ENCODE results near the gene KIF26B.
"Not testable (repeated sequence)": the region's sequence is repeated elsewhere in the genome, so short reads cannot be mapped to it uniquely, and the experiment has no call there.

The KIF26B gene

DNA sequence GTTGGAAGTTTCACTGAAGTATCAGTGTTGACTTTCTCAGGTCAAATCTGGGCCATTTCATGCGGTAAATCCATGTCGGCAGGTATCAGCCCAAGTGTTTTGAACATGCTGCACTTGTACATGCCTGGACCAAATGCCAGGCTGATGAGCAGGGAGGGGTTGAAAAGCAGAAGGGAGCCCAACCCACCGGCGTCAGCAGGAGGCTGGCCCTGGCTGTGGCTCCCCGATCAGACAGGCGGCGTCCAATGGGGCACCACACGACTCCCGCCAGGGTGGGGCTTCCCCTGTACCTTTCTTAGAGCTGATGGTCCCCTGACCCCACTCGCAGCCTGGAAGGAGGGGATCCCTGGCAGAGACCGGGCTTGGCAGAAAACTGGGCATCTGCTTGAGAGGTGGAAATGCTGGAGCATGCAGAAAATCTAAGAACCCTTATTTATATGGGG is 540.0 kb downstream of the KIF26B start:
- no peak for DNase-seq (ENCODE audit: low read depth in 2 of 2)

DNA sequence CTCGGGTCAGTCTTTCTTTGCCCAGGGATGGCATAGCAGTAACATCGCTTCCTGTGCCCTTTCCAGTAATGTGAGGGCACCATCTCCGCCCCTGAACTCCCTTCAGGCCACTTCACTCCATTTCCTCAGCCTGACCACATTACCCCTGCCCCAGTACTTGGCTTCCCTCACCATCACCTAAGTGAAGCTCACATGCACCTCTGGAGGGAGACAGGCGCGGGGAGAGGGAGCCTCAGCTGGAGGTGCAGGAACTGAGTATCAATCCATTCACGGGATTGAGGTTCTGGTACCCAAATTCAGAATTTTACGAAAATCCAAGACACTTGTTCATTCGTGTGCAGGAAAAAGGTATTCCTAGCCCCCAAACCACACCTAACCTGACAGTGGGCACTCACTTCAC is 540.4 kb downstream of the KIF26B start:
- DNase-seq (ENCODE audit: low read depth in 2 of 2), result no peak

DNA sequence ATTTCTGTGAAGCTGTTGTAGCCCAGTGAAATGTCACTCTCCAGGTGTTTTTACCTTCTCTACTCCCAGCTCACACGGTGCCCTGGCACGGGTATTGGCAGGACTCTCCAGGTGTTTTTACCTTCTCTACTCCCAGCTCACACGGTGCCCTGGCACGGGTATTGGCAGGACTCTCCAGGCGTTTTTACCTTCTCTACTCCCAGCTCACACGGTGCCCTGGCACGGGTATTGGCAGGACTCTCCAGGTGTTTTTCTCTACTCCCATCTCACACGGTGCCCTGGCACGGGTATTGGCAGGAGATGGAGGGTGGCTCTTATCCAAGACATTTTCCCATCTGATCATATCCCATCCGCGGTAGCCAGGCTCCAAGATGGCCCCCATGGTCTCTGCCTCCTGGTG is 540.9 kb downstream of the KIF26B start:
- DNase-seq (ENCODE audit: low read depth in 2 of 2), result not testable (repeated sequence)

DNA sequence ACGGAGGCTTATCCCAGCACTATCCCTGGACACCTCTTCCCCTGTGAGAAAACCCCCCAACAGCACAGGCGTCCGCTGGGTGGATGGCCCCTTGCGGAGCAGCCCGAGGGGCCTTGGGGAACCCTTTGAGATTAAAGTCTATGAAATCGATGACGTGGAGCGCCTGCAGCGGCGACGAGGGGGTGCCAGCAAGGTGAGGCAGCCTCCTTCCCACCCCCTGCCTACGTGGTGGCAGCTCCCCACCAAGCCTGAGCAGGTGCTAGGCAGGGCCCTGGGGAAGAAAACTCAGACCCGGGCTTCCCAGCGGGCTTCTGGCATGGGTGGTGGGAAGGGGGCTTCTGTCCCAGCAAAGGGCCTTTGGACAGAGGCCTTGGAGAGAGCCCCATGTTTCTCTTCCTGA is 543.3 kb downstream of the KIF26B start:
- DNase-seq (ENCODE audit: low read depth in 2 of 2), result no peak

DNA sequence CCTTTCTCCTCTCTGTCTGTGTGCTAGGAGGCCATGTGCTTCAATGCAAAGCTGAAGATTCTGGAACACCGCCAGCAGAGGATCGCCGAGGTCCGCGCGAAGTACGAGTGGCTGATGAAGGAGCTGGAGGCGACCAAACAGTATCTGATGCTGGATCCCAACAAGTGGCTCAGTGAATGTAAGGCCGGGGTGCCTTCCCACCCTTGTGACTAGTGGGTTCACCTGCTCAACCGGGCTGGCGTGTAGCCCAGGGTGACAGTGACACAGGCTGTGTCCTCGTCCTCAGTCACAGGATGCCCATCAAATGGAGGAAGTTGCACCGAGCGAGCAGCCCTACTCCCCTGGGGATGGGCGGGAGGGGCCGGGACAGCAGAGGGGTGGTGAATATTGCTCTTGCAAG is 544.1 kb downstream of the KIF26B start:
- no peak for DNase-seq (ENCODE audit: low read depth in 2 of 2)

DNA sequence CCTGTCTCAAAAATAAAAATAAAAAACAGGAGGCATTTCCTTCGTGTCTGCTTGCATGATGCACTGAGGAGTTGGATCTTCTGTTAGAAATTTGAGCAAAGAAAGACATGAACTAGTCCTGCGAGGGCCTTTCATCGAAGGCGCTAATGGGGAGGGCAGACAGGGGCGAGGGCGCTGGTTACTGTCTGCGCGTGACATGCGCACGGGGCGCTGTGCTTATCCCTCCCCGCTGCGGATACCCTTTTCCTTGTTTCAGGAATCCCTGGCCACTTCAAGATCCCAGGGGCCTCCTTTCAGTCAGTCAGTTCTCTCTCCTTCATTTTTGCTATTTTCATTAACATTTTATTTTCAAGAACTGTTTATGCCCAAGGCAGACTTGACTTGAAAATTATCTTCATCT is 545.8 kb downstream of the KIF26B start:
- DNase-seq (ENCODE audit: low read depth in 2 of 2), result no peak

DNA sequence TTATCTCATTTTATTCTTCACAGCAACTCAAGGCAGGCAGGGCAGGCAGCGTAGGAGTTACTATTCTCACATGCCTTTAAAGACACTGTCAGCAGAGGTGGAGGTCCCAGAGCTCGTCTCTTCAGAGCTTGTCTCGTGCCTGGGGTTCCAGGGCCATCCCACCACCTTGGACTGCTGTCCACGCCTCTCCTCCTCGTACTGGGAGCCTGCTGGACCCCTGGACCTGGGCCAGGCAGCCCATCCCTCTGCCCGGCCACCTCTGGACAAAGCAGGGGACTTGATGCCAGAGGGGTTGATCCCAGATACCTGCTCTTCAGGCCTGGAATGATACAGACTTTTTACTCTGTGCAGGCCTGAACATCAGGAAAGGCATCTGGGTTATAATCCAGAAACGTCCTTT is 546.8 kb downstream of the KIF26B start:
- no peak for DNase-seq (ENCODE audit: low read depth in 2 of 2)

DNA sequence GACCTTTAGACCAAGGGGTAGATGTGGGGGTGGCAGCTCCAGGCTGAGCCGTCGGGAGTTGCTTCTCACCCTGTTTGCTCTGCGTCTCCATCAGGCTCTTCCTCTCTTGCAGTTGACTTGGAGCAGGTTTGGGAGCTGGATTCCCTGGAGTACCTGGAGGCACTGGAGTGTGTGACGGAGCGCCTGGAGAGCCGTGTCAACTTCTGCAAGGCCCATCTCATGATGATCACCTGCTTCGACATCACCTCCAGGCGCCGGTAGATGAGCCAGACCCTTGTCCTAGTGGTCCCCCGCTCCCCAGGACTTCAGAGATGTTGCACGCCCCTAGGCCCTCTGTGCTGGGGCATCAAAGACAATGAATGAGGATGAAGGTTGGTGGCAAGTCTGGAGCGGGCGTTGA is 547.6 kb downstream of the KIF26B start:
- DNase-seq (ENCODE audit: low read depth in 2 of 2), result no peak

DNA sequence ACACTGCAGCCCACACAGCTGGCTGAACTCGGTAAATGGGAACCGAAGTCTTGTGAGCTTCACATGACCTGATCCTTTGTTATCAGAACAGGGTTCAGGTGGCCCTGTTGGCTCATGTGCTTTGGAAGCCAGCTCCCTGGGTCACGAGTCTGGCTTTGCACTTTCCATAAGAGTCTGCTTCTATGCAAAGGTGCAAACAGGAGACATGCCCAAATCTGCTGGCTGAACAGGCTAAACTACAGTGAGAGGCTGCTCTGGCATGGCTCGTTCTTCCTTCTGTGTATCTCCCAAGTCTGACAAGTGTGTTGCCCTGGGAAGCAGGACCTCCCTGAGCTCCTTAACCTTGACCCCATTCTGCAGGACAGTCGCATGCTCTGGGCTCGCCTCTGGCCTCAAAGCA is 549.6 kb downstream of the KIF26B start:
- DNase-seq (ENCODE audit: low read depth in 2 of 2), result no peak

DNA sequence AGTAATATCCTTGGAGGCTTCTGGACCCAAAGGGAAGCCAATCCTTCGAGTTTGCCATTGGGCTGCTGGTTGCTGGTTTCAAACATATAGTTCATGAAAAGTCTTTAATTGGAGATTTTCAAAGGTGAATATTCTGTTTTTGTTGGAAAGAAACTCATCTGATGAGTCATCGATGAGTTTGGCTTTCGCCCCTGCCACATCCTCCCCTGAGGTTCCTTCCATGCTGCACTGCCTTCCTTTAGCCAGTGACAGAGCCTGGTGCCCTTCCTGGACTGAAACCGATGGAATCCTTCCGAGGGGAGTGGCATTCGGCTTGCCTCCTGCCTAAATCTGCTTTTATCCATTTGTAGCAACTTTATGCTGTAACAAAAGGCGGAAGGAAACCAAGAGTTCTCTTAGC is 550.0 kb downstream of the KIF26B start:
- DNase-seq (ENCODE audit: low read depth in 2 of 2), result no peak

DNA sequence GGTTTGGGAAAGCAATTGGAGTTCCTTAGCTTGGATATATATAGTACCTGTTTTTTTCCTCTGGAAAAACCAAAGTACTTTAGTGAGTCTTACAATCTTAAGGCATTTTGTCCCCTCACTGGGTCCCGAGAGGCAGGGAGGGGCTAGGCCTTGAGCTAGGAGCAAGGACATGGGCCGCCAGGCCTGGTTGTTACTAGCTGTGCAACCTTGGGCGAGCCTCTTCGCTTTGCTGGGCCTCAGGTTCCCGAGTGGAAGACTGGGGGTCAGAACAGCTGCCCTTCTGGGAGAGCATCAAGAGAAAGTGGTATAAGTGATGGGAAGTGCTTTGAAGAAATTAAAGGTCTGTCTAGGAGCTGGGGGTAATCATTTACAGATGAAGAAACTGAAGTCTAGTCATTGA is 553.2 kb downstream of the KIF26B start:
- DNase-seq (ENCODE audit: low read depth in 2 of 2), result no peak

DNA sequence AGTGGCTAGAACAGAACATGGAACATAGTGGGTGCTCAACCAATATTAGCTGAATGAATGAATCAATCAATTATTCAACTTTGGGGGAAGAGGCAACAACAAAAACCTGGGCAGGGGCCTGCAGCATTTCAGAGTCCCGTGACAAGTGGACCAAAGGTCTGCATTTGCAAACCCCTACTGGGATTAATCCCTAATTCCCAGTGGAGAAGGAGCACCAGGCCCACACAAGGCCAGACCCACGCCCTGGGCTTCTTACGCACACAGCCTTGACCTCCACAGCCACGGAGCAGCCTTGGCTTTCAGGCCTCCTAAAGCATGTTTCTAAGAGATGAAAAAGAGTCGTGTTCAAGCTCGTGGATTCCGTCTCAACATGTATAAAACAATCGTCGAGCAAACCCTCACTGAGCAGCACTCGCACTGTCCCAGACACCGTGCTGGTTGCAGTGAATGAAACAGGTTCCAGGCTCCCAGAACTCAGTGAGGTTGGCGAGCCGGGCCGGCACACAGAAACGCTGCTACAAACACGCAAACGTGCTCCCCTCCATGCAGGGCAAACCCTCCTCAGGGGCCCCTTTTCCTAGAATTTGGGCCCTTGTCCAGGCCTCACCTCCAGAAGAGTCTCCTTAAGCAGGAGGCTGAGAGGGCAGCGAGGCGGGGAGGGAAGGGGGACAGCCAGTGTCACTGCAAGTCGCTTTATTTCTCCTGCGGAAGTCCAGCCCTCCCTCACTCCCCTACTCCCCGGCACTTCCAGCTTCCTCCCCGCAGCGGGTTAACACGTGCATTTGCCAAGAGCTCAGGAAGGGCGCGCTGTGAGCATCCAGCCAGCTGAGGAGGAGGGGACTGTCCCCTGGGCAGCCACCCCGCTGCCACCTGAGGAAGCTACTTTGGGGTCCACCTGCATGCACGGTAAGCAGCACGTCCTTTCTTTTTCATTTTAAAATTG is 556.4 kb downstream of the KIF26B start:
- DNase-seq (ENCODE audit: low read depth in 2 of 2), result no peak

DNA sequence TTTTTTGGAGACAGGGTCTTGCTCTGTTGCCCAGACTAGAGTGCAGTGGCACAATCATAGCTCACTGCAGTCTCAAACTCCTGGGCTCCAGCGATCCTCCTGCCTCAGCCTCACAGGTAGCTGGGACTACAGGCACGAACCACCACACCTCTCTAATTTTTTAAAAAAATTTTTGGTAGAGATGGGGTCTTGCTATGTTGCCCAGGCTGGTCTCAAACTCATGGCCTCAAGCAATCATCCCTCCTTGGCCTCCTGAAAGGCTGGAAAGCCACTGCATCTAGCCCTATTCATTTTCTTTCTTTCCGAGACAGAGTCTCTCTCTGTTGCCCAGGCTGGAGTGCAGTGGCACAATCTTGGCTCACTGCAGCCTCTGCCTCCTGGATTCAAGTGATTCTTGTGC is 559.2 kb downstream of the KIF26B start:
- DNase-seq (ENCODE audit: low read depth in 2 of 2), result not testable (repeated sequence)

DNA sequence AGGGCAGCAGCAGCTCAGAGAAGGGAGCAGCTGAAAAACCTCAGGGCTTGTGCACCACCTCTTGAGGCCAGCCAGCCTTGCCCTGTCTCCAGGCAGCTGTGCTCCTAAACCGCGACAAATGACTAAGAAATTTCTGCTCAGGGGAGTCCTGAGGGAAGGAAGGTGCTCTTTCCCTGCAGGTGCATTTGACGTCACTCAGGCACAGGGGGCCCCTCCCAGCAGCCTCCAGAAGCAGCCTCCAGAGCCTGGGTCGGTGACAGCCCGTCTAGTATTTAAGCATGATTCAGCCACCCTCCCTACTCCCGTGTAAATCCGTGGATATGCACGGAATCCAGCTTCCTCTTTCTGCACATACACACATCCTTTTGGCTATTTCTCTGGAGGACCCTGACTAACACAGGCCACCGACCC is 560.5 kb downstream of the KIF26B start:
- DNase-seq (ENCODE audit: low read depth in 2 of 2), result no peak

DNA sequence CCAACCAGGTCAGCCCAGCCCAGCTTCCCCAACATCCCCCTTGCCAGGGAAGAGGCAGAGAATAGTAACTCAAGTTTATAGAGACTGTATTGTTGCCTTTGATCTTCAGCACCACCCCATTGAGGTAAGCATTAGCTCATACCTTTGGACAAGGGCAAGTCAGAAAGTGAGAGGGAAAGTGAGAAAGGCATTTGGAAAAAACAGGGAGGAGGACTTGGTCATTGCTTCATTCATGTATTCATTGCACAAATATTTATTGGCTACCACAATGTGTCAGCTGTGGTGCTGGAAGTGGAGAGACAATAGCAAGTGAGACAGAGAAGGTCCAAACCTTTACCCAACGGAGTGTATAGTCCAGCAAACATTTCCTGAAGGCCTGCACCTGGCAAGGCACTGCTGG is 561.2 kb downstream of the KIF26B start:
- no peak for DNase-seq (ENCODE audit: low read depth in 2 of 2)

DNA sequence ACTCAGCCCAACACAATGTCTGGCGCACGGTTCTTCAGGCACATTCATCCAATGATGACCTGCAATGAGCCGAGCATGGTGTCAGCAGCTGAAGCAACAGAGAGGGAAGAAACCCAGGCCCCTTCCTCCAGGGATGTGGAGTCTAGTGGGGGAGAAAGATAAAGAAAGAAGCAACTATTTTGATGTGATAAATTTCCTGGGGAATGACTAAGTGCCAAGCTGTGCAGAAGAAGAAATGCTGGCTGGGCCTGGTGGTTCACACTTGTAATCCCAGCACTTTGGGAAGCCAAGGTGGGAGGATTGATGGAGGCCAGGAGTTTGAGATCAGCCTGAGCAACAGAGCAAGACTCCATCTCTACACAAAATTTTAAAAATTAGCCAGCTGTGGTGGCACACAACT is 561.8 kb downstream of the KIF26B start:
- DNase-seq (ENCODE audit: low read depth in 2 of 2), result no peak

DNA sequence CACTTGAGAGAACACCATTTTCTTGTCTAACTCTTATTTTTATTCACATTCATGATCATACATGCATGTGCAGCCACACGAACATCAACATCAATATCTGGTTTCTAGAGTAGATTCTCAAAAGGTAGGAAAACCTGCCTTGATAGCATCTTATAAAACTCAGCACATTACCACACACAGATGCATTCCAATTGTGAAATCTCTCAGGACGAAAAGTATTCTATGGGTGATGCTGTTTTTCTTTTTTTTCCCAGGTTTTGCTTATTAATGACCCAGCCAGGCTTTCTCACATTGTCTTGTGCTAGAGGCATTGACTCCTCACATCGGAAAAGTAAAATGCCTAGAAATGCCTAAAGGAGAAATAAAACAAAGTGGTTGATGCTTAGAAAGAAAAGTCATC is 562.8 kb downstream of the KIF26B start:
- no peak for DNase-seq (ENCODE audit: low read depth in 2 of 2)

DNA sequence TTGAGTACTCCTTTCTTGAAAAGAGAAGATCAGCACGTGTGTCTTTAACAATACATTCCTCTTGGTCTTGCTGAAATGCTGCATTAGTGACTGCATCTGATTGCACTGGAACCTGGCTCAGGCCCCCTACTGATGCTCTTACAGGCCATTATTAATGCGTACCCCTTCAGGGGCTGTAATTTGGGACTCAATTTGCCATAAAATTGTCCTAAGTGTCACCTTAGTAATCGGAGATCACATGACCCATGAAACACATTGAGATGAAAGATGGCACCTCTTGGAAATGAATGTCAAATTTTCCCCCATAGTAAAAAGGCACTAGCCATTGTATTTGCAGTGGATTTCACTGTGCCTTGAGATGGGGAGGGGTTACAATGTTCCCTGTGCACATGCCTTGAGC is 563.3 kb downstream of the KIF26B start:
- DNase-seq (ENCODE audit: low read depth in 2 of 2), result no peak

DNA sequence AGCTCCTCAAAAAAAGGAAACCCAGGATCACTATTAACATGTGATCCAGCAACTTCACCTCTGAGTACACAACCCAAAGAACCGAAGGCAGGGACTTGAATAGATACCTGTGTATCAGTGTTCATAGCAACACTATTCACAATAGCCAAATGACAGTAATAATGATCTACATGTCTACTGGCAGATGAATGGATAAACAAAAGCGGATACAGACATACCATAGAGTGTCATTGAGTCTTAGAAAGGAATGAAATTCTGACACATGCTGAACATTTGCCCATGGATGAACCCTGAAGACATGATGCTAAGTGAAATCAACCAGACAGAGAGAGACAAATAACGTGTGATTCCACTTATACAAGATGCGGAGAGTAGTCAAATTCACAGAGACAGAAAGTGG is 564.2 kb downstream of the KIF26B start:
- DNase-seq (ENCODE audit: low read depth in 2 of 2), result no peak

DNA sequence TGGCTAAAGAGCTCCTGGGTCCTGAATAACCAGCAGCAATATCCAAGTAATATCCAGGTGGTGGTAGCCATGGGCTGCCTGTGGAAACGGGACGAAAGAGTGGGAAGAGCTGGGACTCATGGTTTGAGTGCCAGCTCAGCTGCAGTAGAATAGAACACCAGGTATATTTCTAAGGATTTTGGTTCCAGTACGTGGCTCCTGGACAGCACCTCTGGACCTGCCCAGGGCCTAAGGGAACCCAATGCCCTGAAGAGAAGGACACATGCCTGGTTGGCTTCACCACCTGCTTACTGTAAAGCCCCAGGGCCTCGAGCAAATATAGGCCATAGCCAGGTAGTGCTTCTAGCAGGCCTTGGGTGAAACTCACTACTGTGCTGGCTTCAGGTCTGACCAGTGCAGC is 566.7 kb downstream of the KIF26B start:
- DNase-seq (ENCODE audit: low read depth in 2 of 2), result no peak

DNA sequence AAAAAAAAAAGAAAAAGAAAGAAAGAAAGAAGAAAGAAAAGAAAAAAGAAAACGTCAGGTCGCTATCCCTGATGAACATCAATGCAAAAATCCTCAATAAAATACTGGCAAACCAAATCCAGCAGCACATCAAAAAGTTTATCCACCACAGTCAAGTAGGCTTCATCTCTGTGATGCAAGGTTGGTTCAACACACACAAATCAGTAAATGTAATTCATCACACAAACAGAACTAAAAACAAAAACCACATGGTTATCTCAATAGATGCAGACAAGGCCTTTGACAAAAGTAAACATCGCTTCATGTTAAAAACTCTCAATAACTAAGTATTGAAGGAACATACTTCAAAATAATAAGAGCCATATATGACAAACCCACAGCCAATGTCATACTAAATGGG is 573.2 kb downstream of the KIF26B start:
- DNase-seq (ENCODE audit: low read depth in 2 of 2), result not testable (repeated sequence)

DNA sequence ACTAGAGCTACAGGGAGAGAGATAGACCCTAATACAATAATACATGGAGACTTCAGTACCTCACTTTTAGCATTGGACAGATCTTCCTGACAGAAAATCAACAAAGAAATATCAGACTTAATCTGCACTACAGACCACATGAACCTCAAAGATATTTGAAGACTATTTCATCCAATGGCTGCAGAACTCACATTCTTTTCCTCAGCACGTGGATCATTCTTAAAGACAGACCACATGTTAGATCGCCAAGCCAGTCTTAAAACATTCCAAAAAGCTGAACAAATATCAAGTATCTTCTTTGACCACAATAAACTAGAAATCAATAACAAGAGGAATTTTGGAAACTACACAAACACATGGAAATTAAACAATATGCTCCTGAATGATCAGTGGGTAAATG is 576.0 kb downstream of the KIF26B start:
- no peak for DNase-seq (ENCODE audit: low read depth in 2 of 2)

DNA sequence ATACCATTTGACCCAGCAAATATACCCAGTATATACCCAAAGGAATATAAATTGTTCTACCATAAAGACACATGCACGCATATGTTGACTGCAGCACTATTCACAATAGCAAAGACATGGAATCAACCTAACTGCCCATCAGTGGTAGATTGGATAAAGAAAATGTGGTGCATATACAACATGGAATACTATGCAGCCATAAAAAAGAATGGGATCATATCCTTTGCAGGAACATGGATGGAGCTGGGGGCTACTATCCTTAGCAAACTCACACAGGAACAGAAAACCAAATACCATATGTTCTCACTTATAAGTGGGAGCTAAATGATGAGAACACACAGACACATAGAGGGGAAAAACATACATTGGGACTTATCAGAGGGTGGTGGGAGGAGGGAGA is 585.6 kb downstream of the KIF26B start:
- not testable (repeated sequence) for DNase-seq (ENCODE audit: low read depth in 2 of 2)

DNA sequence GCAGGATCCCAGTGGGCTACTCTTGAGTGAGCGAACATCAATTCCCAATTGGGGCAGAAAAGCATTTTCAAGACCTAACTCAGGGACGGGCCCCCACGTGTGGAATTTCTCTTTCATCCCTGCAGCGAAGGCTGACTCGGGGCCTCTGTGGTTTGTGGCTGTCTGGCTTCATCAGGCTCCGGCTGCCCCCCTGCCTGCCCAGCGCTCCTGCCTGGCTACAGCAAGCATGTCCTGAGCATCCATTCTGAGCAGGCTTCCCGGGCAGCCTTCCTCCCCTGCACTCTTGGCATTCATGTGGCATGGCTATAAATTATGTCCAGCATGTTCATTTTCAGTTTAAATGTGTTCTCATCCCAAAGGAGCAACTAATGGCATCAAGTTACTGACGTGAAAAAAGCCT is 588.1 kb downstream of the KIF26B start:
- DNase-seq (ENCODE audit: low read depth in 2 of 2), result no peak

All from stimulated activated CD8-positive, alpha-beta memory T cell treated with anti-CD3 and anti-CD28 coated beads, Interleukin-2, amount 100 ng/mL, for 48 hours (primary cell).